Pancreas (tissue), 10 donors: Measurements from ENCODE around the gene SND1. TPM values are rescaled to one million over a fixed set of nuclear protein-coding genes. Genes with fewer than 3 reads are reported as not detected.

Experiments
- ATAC-seq, 4 donors: fragments of 200-7000 bp; cut with Tn5 transposase; one replicate each; pipeline versions ENCODE4 v1.8.0 to v1.9.1; 2020; ENCODE audit warnings: mild to moderate bottlenecking in 4 of 4, moderate library complexity in 4 of 4
- DNase-seq, 6 donors: peaks; one replicate each; pipeline ENCODE4 v3.0.0-alpha.2; 2020
- FAIRE-seq: peaks from 2 replicates; lab custom pipeline; 2012; peaks lifted over from hg19 to GRCh38; lab: Jason Lieb, UNC
- H3K27ac ChIP-seq, 4 donors: fragments of 200-600 bp; sonication (generic); 1 replicate in 3 of 4; 2 replicates in 1 of 4; pipeline versions ENCODE4 v1.5.0 to v1.8.0; 2020
- H3K27me3 ChIP-seq, 4 donors: fragments of 200-600 bp; one replicate each; pipeline ENCODE4 v1.8.0; 2021
- H3K36me3 ChIP-seq, 3 donors: fragments of 200-600 bp; sonication (generic) in 1 of 3; one replicate each; pipeline versions ENCODE4 v1.5.0 to v1.8.0; 2020 to 2021
- H3K4me1 ChIP-seq, 3 donors: fragments of 200-600 bp; one replicate each; pipeline ENCODE4 v1.8.0; 2021
- H3K4me3 ChIP-seq, 4 donors: fragments of 200-600 bp; sonication (generic) in 2 of 4; one replicate each; pipeline versions ENCODE4 v1.5.0 to v1.8.0; 2020 to 2021
- H3K9me3 ChIP-seq, 4 donors: fragments of 200-600 bp; one replicate each; pipeline ENCODE4 v1.8.0; 2021
- WGBS, 2 donors: extraction: QIAGEN DNeasy Blood & Tissue Kit; methylation state at CpG; one replicate each; pipeline ENCODE4 v1.1.7; 2013; 5-methylcytosine and 5-hydroxymethylcytosine counted together
- intact Hi-C, 3 donors: fragments of 100-400 bp; cut with DNase I; formaldehyde crosslinking; loops; one replicate each; pipeline versions ENCODE4 v1.11.1 to v1.14.2; 2022
- polyA plus RNA-seq, 2 donors: library from polyadenylated mRNA; stranded (reverse); fragments of 200-250 nt; gene quantifications; one replicate each; pipeline ENCODE4 v1.2.3, GENCODE V29; 2013
- total RNA-seq, 6 donors: library from RNA; stranded (reverse); fragmentation: NEBNext Ultra II Directional in 4 of 6; extraction: Animal tissue kit (Norgen Biotek cat#: 25700) in 4 of 6; gene quantifications; one replicate each; pipeline versions ENCODE4 v1.2.1 to v1.2.4, GENCODE V29; 2021 to 2023
- TF ChIP-seq, protein P1 (sequence below), 4 donors: fragments of 200-600 bp; sonication (generic) in 3 of 4; IDR thresholded peaks; one replicate each; pipeline versions ENCODE4 v1.5.0 to v1.8.0; 2021; ENCODE audit warnings: antibody characterized with exemption in 4 of 4
- donor health status: healthy with polysubstance abuse.
- donor health status: DM: no; HTN: no; CAD: no; lungs with moderate emphysema.
- donor health status: DM: no; HTN: no; CAD: no.
- donor health status: control.
- donor health status: control.
- donor health status: Bipolar disorder and iron deficiency.
- donor health status: DM: yes; HTN: yes; CAD: no.
- donor health status: DM: no; HTN: no; CAD: no.
- donor health status: DM: no; HTN: no; CAD: no.
- donor health status: DM: yes; HTN: yes; CAD: no.

Gene SND1
- total and polyA plus RNA-seq, 8 donors = 84.1 to 308 (median 225) TPM

DNA sequence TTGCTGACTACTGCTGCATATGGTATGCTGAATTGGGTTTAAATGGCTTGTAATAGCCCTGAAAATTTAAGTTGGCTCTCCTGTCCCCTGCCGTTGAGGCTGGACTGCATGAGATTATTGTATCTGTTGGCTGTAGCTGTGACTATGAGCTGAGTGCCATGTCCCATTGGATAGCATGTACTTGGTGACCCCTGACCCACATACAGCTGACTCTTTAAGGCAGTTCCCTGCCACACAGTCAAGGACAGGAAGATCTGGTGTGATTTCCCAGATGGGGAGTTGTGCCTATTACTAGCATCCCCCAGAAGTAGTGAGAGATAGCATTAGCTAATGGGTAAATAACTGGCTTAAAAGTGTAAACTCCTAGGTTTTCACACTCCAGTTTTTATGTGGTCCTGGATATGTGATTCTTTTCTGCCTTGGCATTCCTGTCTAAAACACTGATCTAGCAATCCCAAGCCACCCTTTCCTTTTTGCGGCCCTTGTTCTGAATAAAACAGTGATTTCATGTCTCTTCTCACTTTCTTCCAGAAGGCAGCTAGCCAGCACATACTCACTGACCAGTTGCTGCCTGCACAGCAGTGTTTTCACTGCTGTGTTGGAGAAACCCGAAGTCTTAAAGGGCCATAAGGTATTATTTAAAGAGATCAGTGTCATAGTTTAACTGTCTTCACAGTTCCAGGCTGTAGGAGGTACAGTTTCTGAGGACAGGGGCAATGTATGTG is 343.3 kb downstream of the SND1 start:
- WGBS, 2 donors = 51 to 56% methylated on average over 3 of the region's 3 CpGs
- intact Hi-C loops = loop anchor here in 1 of 3 donors (5.0 kb wide), 1 partner anchor 128 kb away; no protein-coding TSS in a partner anchor
- no peaks in the 10 kb centered on the region for H3K9me3 ChIP-seq
- TF ChIP-seq, protein P1, sequence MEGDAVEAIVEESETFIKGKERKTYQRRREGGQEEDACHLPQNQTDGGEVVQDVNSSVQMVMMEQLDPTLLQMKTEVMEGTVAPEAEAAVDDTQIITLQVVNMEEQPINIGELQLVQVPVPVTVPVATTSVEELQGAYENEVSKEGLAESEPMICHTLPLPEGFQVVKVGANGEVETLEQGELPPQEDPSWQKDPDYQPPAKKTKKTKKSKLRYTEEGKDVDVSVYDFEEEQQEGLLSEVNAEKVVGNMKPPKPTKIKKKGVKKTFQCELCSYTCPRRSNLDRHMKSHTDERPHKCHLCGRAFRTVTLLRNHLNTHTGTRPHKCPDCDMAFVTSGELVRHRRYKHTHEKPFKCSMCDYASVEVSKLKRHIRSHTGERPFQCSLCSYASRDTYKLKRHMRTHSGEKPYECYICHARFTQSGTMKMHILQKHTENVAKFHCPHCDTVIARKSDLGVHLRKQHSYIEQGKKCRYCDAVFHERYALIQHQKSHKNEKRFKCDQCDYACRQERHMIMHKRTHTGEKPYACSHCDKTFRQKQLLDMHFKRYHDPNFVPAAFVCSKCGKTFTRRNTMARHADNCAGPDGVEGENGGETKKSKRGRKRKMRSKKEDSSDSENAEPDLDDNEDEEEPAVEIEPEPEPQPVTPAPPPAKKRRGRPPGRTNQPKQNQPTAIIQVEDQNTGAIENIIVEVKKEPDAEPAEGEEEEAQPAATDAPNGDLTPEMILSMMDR (IDR thresholded peaks at IDR 0.05) = no peak
- H3K4me3 ChIP-seq = no peak overlapping the region
- H3K36me3 ChIP-seq = peaks cover 0 to 12% (median 0%) of the 10 kb centered on the region in 3 donors
- no peak for DNase-seq
- ATAC-seq = peak; percentile 18 to 44 (median 32)
- H3K27ac ChIP-seq = no peak overlapping the region
- no peaks in the 10 kb centered on the region for H3K4me1 ChIP-seq
- no peaks in the 10 kb centered on the region for H3K27me3 ChIP-seq
- FAIRE-seq = no peak

DNA sequence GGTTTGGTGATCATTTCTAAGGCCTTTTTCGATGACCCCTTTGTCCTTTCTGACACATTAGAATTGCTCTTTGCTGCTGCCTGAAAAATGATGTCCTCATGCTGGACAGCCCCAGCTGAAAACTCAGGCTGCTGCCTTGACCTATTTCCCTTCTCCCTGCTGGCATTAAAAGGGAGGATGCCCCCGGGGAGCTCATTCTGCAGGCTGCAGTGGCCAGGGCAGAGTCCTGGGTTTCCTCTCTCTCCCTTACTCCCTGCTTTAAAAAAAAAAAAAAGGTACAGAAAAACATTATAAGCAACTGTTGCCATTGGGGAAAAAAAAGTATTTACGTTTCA is 343.9 kb downstream of the SND1 start:
- TF ChIP-seq, protein P1 (IDR thresholded peaks at IDR 0.05) = no peak
- intact Hi-C loops = loop anchor here in 1 of 3 donors (5.0 kb wide), 1 partner anchor 129 kb away; no protein-coding TSS in a partner anchor
- ATAC-seq = peak in 1 of 4 donors; percentile 12

DNA sequence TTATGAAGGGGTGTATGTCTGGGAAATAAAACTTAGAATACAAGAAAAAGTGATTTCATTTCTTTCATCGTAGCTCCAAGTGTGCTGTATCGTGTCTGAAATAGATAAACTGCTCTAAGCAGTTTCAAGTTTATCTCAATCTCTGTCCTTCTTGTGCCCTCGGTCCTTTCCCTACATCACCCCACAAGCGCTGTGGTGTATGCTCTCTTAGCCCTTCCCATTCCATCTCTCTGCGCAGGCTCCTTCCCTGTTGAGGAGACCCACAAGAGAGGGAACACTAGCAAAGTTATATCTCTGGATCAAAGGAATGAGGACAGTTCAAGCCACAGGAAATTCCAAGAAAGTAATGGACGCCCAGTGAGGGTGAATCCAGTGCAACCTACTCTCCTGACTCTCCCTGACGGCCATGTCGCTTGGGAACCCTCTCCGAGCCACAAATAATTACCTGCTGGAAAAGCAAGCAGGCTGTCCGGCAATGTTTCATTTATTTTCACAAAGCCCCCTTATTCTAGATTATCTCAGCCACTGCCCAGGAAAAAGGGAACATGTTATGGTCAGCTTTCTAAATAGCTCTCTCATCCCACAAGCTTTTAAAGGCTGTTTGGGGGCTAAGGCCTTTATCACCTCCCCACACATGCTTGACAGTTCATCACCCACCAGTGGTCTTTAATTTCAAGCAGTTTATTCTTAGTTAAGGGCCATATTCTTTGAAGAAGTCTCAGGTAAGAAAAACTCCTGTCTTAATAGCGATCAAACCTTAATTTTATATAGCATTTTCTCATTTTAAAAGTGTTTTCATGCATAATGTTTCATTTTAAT is 344.5 kb downstream of the SND1 start:
- no peak for ATAC-seq
- H3K27me3 ChIP-seq = no peaks in the 10 kb centered on the region
- DNase-seq = no peak
- no peaks in the 10 kb centered on the region for H3K4me1 ChIP-seq
- FAIRE-seq = no peak
- H3K36me3 ChIP-seq = peaks cover 0 to 5% (median 0%) of the 10 kb centered on the region in 3 donors
- no peak overlapping the region for H3K4me3 ChIP-seq
- TF ChIP-seq, protein P1 (IDR thresholded peaks at IDR 0.05) = no peak
- no peaks in the 10 kb centered on the region for H3K9me3 ChIP-seq
- H3K27ac ChIP-seq = no peak overlapping the region
- intact Hi-C loops = loop anchor here in 1 of 3 donors (5.0 kb wide), 1 partner anchor 129 kb away; no protein-coding TSS in a partner anchor
- WGBS, 2 donors = 90 to 95% methylated on average over 11 of the region's 11 CpGs

More for the DNA sequence above, 343.9 kb downstream of the SND1 start:
- FAIRE-seq (no peak), DNase-seq (no peak)
- Histone ChIP-seq H3K4me3 (no peak overlapping the region), H3K36me3 (peaks cover 0 to 11% (median 0%) of the 10 kb centered on the region in 3 donors), H3K9me3 (no peaks in the 10 kb centered on the region), H3K27me3 (no peaks in the 10 kb centered on the region), H3K27ac (no peak overlapping the region), H3K4me1 (no peaks in the 10 kb centered on the region)
- WGBS, 2 donors = 74 to 75% methylated on average over 3 of the region's 3 CpGs

DNA sequence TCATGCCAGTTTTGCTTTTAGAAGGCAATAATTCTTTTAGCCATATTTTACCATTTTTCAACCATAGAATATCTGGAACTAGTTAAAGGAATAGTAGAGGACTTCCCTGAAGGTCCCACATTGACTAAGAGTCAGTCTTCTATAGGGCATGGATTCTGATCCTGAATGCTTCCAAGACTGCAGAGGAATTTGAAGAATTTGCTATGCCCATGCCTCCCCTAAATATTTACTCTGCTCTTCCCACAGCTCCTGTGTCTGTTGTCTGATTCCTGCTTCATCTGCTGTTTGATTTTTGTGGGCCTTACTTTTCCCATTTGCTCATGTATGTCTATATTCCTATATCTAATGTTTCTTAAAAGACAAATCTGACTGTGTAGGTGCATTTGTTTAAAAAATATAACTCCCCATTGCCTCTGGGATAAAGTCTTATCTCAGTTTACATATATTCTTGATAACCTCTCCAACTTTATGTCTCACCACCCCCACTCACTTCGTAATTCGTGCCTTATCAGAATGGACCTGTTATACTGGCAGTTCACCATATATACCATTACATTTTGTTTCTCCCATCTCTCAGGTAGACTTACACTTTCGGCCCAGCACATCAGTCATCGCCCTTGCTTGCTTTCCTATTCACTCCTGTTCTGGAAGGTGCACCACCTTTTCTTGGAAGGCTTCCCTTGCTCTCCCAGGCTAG is 345.4 kb downstream of the SND1 start:
- WGBS, 2 donors = 59 to 67% methylated on average over 4 of the region's 4 CpGs

More for the DNA sequence above, 345.4 kb downstream of the SND1 start:
- no peak overlapping the region for H3K27ac ChIP-seq
- TF ChIP-seq, protein P1 (IDR thresholded peaks at IDR 0.05) = no peak
- DNase-seq (no peak), FAIRE-seq (no peak), ATAC-seq (no peak)
- no peaks in the 10 kb centered on the region for H3K27me3 ChIP-seq
- intact Hi-C loops = loop anchor here in 1 of 3 donors (5.0 kb wide), 1 partner anchor 130 kb away; no protein-coding TSS in a partner anchor
- no peaks in the 10 kb centered on the region for H3K4me1 ChIP-seq
- no peaks in the 10 kb centered on the region for H3K36me3 ChIP-seq
- H3K4me3 ChIP-seq = no peak overlapping the region
- no peaks in the 10 kb centered on the region for H3K9me3 ChIP-seq
